Kidney (tissue), 14 donors: ENCODE results near the gene CMSS1. TPM values are rescaled to one million over a fixed set of nuclear protein-coding genes. Genes with fewer than 3 reads are reported as not detected.

Experiments
- DNase-seq, 5 donors: peaks; one replicate each; pipeline ENCODE4 v3.0.0-alpha.2; 2013 to 2020
- FAIRE-seq: peaks from 2 replicates; lab custom pipeline; 2012; peaks lifted over from hg19 to GRCh38; lab: Jason Lieb, UNC
- H3K27ac ChIP-seq, 2 donors: one replicate each; pipeline ENCODE4 v1.7.0; 2013; ENCODE audit warnings: low read depth in 2 of 2, low read length in 2 of 2, inconsistent platforms in 1 of 2
- H3K27me3 ChIP-seq: one replicate; pipeline ENCODE4 v1.7.1; 2013; ENCODE audit warnings: low read length, inconsistent platforms; ENCODE audit not compliant: control insufficient read depth, insufficient read depth
- H3K36me3 ChIP-seq, 3 donors: one replicate each; pipeline versions ENCODE4 v1.7.0 to v1.7.1; 2013; ENCODE audit warnings: low read length in 3 of 3, control low read depth in 1 of 3, inconsistent platforms in 1 of 3; ENCODE audit not compliant: insufficient read depth in 3 of 3, control insufficient read depth in 2 of 3
- H3K4me1 ChIP-seq, 3 donors: one replicate each; pipeline versions ENCODE4 v1.7.0 to v1.7.1; 2013; ENCODE audit warnings: low read length in 3 of 3, inconsistent platforms in 1 of 3, low read depth in 1 of 3; ENCODE audit not compliant: control insufficient read depth in 2 of 3, insufficient read depth in 2 of 3
- H3K4me3 ChIP-seq, 3 donors: one replicate each; pipeline versions ENCODE4 v1.7.0 to v1.8.1; 2013; ENCODE audit warnings: low read length in 3 of 3, control low read depth in 1 of 3, inconsistent platforms in 1 of 3
- H3K9ac ChIP-seq, 3 donors: one replicate each; pipeline versions ENCODE4 v1.7.0 to v1.7.1; 2013; ENCODE audit warnings: low read length in 3 of 3, control low read depth in 1 of 3, inconsistent platforms in 1 of 3
- H3K9me3 ChIP-seq, 3 donors: one replicate each; pipeline versions ENCODE4 v1.7.0 to v1.7.1; 2013; ENCODE audit warnings: low read length in 3 of 3, control low read depth in 1 of 3, inconsistent platforms in 1 of 3; ENCODE audit not compliant: control insufficient read depth in 2 of 3, insufficient read depth in 1 of 3
- intact Hi-C: fragments of 100-400 bp; cut with DNase I; formaldehyde crosslinking; loops from one replicate; pipeline ENCODE4 v1.11.1; 2022
- polyA plus RNA-seq: library from polyadenylated mRNA; stranded (reverse); fragments of 350-450 nt; fragmentation: Illumina TruSeq; extraction: RNeasy Lipid Tissue Mini Kit (QIAGEN cat#74804); gene quantifications from one replicate; pipeline ENCODE4 v1.2.3, GENCODE V29; 2014; ENCODE audit warnings: low read depth, low replicate concordance; ENCODE audit not compliant: insufficient read depth
- total RNA-seq: library from RNA; stranded (reverse); fragmentation: NEBNext Ultra II Directional; extraction: Animal tissue kit (Norgen Biotek cat#: 25700); gene quantifications from one replicate; pipeline ENCODE4 v1.2.1, GENCODE V29; 2021
- TF ChIP-seq, protein P1 (sequence below): IDR thresholded peaks from 3 replicates; pipeline ENCODE4 v1.5.1; 2012; ENCODE audit warnings: mild to moderate bottlenecking, moderate library complexity, borderline replicate concordance; ENCODE audit not compliant: insufficient read depth; ENCODE audit errors: extremely low read depth
- donor health status: control.
- donor health status: control.
- donor health status: control.
- donor health status: control.
- donor health status: control.
- donor health status: DM: yes; HTN: yes; CAD: no.
- donor health status: Normal renal cell carcinoma (clear cell type).

CMSS1 gene
- total and polyA plus RNA-seq, 2 donors from 2014 or later: 26.4 to 27.0 TPM

DNA sequence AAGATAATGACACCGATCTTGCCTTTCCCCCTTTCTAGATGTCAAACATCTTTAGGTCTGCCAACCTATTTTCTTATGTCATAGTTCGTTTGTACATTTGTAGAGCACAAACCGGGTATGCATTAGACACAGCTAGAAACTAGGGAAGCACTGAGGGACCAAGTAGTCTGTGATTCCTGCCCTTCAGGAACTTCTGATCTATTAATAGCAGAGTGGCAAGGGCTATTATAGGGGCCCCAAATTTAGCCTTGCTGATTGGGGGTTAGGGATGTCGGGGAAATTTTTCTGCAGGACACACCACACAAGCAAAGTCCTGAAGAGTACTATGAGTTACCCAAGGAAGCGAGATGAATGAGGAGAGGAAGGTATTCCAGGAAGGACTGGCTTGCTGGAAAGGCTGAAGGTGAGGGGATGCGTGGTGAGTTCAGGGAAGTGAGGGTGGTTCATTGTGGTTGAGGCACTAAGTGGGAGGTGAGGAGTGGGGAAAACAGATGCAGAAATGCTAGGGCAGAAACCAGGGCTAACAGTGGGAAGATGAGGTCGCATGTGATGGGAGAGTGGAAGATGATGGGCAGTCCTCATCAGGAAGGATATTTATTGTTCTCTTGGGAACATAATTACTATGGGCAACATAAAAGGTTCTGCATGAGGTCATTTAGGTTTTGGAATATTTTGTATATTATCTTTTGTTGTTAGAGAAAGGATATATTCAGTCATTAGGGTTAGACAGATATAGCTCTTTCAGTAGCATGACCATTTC, 144.3 kb downstream of the CMSS1 start:
- intact Hi-C loops: no loop called here
- H3K36me3 ChIP-seq: no peaks in the 10 kb centered on the region
- no peak for DNase-seq
- H3K27me3 ChIP-seq: no peaks in the 10 kb centered on the region
- TF ChIP-seq, protein P1, sequence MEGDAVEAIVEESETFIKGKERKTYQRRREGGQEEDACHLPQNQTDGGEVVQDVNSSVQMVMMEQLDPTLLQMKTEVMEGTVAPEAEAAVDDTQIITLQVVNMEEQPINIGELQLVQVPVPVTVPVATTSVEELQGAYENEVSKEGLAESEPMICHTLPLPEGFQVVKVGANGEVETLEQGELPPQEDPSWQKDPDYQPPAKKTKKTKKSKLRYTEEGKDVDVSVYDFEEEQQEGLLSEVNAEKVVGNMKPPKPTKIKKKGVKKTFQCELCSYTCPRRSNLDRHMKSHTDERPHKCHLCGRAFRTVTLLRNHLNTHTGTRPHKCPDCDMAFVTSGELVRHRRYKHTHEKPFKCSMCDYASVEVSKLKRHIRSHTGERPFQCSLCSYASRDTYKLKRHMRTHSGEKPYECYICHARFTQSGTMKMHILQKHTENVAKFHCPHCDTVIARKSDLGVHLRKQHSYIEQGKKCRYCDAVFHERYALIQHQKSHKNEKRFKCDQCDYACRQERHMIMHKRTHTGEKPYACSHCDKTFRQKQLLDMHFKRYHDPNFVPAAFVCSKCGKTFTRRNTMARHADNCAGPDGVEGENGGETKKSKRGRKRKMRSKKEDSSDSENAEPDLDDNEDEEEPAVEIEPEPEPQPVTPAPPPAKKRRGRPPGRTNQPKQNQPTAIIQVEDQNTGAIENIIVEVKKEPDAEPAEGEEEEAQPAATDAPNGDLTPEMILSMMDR: no peak
- no peaks in the 10 kb centered on the region for H3K9me3 ChIP-seq
- H3K27ac ChIP-seq: no peak overlapping the region
- no peak overlapping the region for H3K4me3 ChIP-seq
- FAIRE-seq: no peak
- peaks cover 0 to 3% (median 0%) of the 10 kb centered on the region in 3 donors for H3K4me1 ChIP-seq
- no peak overlapping the region for H3K9ac ChIP-seq

DNA sequence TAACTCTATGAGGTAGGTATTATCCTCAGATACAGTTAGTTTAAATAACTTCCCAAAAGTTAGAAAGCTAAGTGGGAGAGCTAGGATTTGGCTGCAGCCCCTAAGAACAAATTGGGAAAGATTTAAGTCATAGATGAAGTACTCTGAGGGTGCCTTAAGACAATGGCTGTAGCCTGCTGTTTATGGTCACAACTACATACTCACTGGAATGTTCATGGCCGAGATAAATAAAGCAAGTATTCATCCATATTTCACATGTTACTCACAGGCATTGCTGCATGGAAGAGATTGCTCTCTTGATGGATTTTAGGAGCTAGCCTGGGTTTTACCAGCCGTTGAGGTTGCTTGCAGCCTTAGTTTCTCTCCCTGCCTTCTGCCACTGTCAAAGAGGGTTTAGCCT, 145.0 kb downstream of the CMSS1 start:
- Histone ChIP-seq H3K4me3 (no peak overlapping the region), H3K9me3 (no peaks in the 10 kb centered on the region), H3K4me1 (peaks cover 0 to 3% (median 0%) of the 10 kb centered on the region in 3 donors), H3K36me3 (no peaks in the 10 kb centered on the region), H3K9ac (no peak overlapping the region), H3K27ac (no peak overlapping the region), H3K27me3 (no peaks in the 10 kb centered on the region)
- intact Hi-C loops: no loop called here
- FAIRE-seq (no peak), DNase-seq (no peak)
- TF ChIP-seq, protein P1: no peak

DNA sequence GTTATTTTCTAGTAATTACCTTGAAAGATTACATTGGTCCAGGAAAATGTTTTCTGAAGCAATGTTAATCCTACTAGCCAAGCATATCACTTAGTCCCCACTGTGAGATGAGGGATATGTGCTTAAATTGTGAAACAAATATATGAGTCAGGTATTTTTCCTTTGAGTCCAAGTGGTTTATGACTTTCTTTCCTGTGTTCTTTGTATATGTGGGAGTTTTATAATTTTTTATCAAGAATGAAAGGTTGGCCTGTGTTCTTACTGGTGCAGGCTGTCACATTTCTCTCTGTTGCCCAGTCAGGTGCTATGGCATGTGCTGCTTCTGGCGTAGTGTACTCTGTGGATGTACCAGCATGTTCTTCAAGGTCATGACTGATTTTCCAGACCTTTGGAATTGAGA, 147.4 kb downstream of the CMSS1 start:
- H3K36me3 ChIP-seq: no peaks in the 10 kb centered on the region
- no peaks in the 10 kb centered on the region for H3K9me3 ChIP-seq
- no peak overlapping the region for H3K4me3 ChIP-seq
- H3K4me1 ChIP-seq: no peaks in the 10 kb centered on the region
- no peak overlapping the region for H3K27ac ChIP-seq
- FAIRE-seq: no peak
- no peak for DNase-seq
- H3K9ac ChIP-seq: no peak overlapping the region
- H3K27me3 ChIP-seq: no peaks in the 10 kb centered on the region
- intact Hi-C loops: no loop called here
- TF ChIP-seq, protein P1: no peak
